Activated naive CD4-positive, alpha-beta T cell treated with Interleukin-2 at 50 U/mL for 16 hours (primary cell): ENCODE data around the gene PLAAT4.
"Not testable (repeated sequence)": the region's sequence is repeated elsewhere in the genome, so short reads cannot be mapped to it uniquely, and the experiment has no call there.

ENCODE experiments used
- DNase-seq: peaks from one replicate; pipeline ENCODE4 v3.0.0-alpha.2; 2020

The PLAAT4 gene

GRCh38 chr11:63573881-63574855, 37.6 kb downstream of the PLAAT4 start:
- peak; percentile 12 for DNase-seq

GRCh38 chr11:63574856-63575602, 38.4 kb downstream of the PLAAT4 start:
- DNase-seq = no peak

GRCh38 chr11:63578882-63579281, 42.3 kb downstream of the PLAAT4 start:
- DNase-seq = not testable (repeated sequence)

- not testable (repeated sequence) for DNase-seq
These were observed 44.6 kb downstream of the PLAAT4 start for GRCh38 chr11:63581224-63581623.

- no peak for DNase-seq
These were observed 46.7 kb downstream of the PLAAT4 start for GRCh38 chr11:63583357-63583677.

GRCh38 chr11:63586451-63587166, 50.0 kb downstream of the PLAAT4 start:
- no peak for DNase-seq

GRCh38 chr11:63589000-63589399, 52.4 kb downstream of the PLAAT4 start:
- no peak for DNase-seq

- no peak for DNase-seq
These were observed 53.6 kb downstream of the PLAAT4 start for GRCh38 chr11:63590024-63590788.

- DNase-seq = no peak
These were observed 56.4 kb downstream of the PLAAT4 start for GRCh38 chr11:63592975-63593395.

- no peak for DNase-seq
These were observed 58.7 kb downstream of the PLAAT4 start for GRCh38 chr11:63595296-63595695.
